ENCODE data around the gene RASSF10. TPM values are rescaled to one million over a fixed set of nuclear protein-coding genes. Genes with fewer than 3 reads are reported as not detected.

RASSF10 gene
- polyA plus RNA-seq, 1 donor (not counting 4 experiments of a cell fraction or from before 2014, with no cell fraction given) = 2.1 TPM

- dilution Hi-C loops (cut with MboI; ENCODE audit: extremely low pct_ligation_motif_present, low sequenced_read_pairs) = no loop called here
- no peak for FAIRE-seq
- no peak overlapping the region for H3K4me3 ChIP-seq (ENCODE audit: control insufficient read depth in 2 of 3, extremely low read depth in 1 of 3, insufficient read depth in 2 of 3, low read depth in 1 of 3, low read length in 3 of 3)
Observed at GRCh38 chr11:13061294-13061990, 52.3 kb downstream of the RASSF10 start.

More at GRCh38 chr11:13061294-13061990, 52.3 kb downstream of the RASSF10 start:
- H3K9me3 ChIP-seq (ENCODE audit: control insufficient read depth, low read depth, low read length) = no peaks in the 10 kb centered on the region
- H3K9ac ChIP-seq (ENCODE audit: control insufficient read depth, extremely low read depth, insufficient read depth, low read length) = no peak overlapping the region
- no peaks in the 10 kb centered on the region for H3K27me3 ChIP-seq (ENCODE audit: control insufficient read depth, extremely low read depth, insufficient read depth, low read length)
- H3K4me2 ChIP-seq (ENCODE audit: control insufficient read depth, extremely low read depth, insufficient read depth, low read depth, low read length) = no peak overlapping the region
- H3K4me1 ChIP-seq (ENCODE audit: control insufficient read depth, extremely low read depth, insufficient read depth, low read length) = peaks cover 9% of the 10 kb centered on the region
- no peak overlapping the region for H2AFZ ChIP-seq (ENCODE audit: control insufficient read depth, low read length)
- no peak overlapping the region for H3K27ac ChIP-seq (ENCODE audit: control insufficient read depth, insufficient read depth, low read length)
- no peaks in the 10 kb centered on the region for H3K36me3 ChIP-seq (ENCODE audit: control insufficient read depth in 2 of 2, extremely low read depth in 1 of 2, insufficient read depth in 2 of 2, low read length in 2 of 2)
- H4K20me1 ChIP-seq (ENCODE audit: control insufficient read depth, extremely low read depth, insufficient read depth, low read length) = no peaks in the 10 kb centered on the region
- DNase-seq (ENCODE audit: low read depth, low spot score) = no peak
- TF ChIP-seq EZH2 (IDR thresholded peaks at IDR 0.05; ENCODE audit: low read length) = no peak
- no peak for TF ChIP-seq CTCF (optimal IDR thresholded peaks at IDR 0.05 in 1 of 3, IDR thresholded peaks at IDR 0.05 in 1 of 3, conservative IDR thresholded peaks at IDR 0.05 in 1 of 3; ENCODE audit: extremely low read depth in 1 of 3, insufficient read depth in 2 of 3, low read length in 3 of 3)
- H3K79me2 ChIP-seq (ENCODE audit: control insufficient read depth, insufficient read depth, low read length) = no peaks in the 10 kb centered on the region
- H3K9me1 ChIP-seq (ENCODE audit: control insufficient read depth, extremely low read depth, insufficient read depth, low read length) = no peaks in the 10 kb centered on the region

All from keratinocyte (primary cell).